AG04449 (cell line): ENCODE measurements around the gene TSPAN11.

Experiments used
- CTCF ChIA-PET: fragments of 350-600 bp; formaldehyde crosslinking; extraction: SDS; loops from one replicate; lab custom pipeline; 2021; ENCODE audit warnings: antibody characterized with exemption; lab: Yijun Ruan, JAX
- POLR2A ChIA-PET: fragments of 400-600, 350-600 bp; formaldehyde crosslinking; extraction: SDS; loops from one replicate; lab custom pipeline; 2020; ENCODE audit warnings: antibody characterized with exemption, inconsistent platforms; lab: Yijun Ruan, JAX
- DNase-seq: peaks from one replicate; pipeline ENCODE4 v3.0.0-alpha.2; 2010; ENCODE audit warnings: low read depth, low spot score
- H3K4me3 ChIP-seq: 2 replicates; pipeline ENCODE4 v1.5.1; 2011; ENCODE audit warnings: low read depth, mild to moderate bottlenecking, control low read depth, low read length
- CTCF ChIP-seq: IDR thresholded peaks from one replicate; pipeline ENCODE4 v1.5.1; 2011; ENCODE audit warnings: mild to moderate bottlenecking, moderate library complexity, low read length, control low read depth, inconsistent platforms; ENCODE audit not compliant: insufficient read depth; ENCODE audit errors: missing control alignments

TSPAN11 gene

DNA sequence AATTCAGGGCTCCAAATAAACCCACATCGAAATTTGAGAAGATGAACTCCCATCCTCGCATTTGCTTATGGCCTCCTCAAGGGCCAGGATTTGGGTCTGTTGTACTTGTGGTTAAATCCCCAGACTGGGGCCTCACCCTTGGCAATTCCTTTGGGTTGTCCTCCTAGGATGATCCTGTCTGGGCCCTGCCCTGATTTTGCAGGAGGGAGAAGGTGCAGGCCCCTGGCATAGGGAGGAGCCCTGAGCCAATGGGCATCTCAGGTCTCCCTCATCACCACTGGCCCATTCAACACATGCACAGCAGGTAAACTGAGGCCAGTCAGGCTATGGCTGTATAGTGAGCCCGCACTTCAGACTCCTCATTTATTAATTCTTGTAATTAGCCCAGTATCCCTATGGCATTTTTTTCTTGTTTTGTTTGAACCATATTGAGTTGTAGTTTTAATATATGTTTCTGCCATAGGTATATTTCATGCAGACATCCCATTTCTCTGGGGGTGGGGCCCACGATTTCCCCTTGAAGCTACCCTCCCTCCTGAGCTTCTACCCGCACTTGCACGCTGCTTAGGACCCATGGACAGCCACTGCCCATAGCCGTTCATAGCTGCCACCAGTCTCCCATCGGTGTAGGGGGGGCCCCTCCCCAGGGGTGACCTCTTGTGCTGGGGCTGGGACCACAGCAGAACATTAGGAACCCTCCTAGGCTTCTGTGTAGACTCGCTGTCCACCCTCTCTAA, 80.0 kb downstream of the TSPAN11 start:
- TF ChIP-seq CTCF: no peak
- no peak overlapping the region for H3K4me3 ChIP-seq
- no peak for DNase-seq
- POLR2A ChIA-PET: no interaction called here
- CTCF ChIA-PET: interaction anchor here (0.9 kb wide), 1 partner anchor 21 kb away, joined by 3 read pairs; no protein-coding TSS in a partner anchor

GRCh38 chr12:31007153-31007495, 80.6 kb downstream of the TSPAN11 start:
- ChIA-PET CTCF (no interaction called here), POLR2A (no interaction called here)
- DNase-seq: no peak

DNA sequence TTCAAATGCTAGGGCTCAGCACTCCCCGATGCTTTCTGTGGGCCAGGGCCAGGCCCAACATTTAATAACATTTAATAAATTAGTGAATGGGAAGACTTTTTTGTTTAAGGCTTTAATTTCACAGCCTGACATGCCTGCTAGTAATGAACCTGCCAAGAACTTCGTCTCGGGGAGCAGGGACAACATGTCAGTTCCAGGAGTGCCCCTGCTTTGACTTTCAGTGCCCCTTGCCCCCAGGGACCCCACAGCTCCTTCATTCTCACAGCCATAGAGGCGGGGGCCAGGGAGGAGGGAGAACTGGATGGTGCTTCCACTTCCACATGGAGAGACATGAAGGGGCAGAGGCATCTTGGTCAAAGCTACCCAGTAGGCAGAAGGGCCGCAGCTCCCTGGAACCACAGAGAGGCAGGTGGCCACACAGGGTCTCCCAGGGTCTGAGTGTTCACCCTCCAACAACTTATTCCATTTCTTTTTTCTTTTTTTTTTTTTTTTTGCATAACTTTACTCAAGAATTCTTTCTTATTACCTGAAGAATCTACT, 81.2 kb downstream of the TSPAN11 start:
- no peak for DNase-seq
- TF ChIP-seq CTCF: no peak
- CTCF ChIA-PET: no interaction called here
- POLR2A ChIA-PET: no interaction called here
- no peak overlapping the region for H3K4me3 ChIP-seq

More at GRCh38 chr12:31007153-31007495, 80.6 kb downstream of the TSPAN11 start:
- no peak overlapping the region for H3K4me3 ChIP-seq
- TF ChIP-seq CTCF: no peak

- ChIA-PET CTCF (no interaction called here), POLR2A (no interaction called here)
- no peak for TF ChIP-seq CTCF
- DNase-seq: no peak
- no peak overlapping the region for H3K4me3 ChIP-seq
Observed at GRCh38 chr12:31008241-31008761, 81.8 kb downstream of the TSPAN11 start.

- POLR2A ChIA-PET: no interaction called here
- CTCF ChIA-PET: no interaction called here
- H3K4me3 ChIP-seq: no peak overlapping the region
- DNase-seq: no peak
- TF ChIP-seq CTCF: no peak
Observed at GRCh38 chr12:31008961-31009840, 82.7 kb downstream of the TSPAN11 start.

DNA sequence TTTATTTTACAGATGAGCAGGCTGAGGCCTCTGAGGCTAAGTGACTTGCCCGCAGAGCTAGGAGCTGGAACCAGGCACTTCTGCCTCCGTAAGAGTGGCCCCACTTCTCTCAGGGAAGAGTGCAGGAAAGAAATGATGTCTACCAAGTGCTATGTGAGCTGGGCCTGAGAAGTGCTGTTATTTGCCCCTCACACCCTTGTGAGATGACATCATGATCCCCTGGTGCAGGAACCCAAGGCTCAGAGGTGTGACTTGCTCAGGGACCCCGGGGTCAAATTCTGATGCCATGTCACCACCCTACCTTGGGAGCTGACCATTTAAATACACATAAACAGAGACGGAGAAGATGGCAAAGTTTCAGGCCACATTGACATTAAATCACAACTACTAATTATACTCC, 83.4 kb downstream of the TSPAN11 start:
- CTCF ChIA-PET: no interaction called here

More for the DNA sequence above, 83.4 kb downstream of the TSPAN11 start:
- no peak for TF ChIP-seq CTCF
- H3K4me3 ChIP-seq: no peak overlapping the region
- POLR2A ChIA-PET: no interaction called here
- DNase-seq: no peak
